Neural progenitor cell (in vitro differentiated cells): Measurements from ENCODE around the gene ARF3. TPM values are rescaled to one million over a fixed set of nuclear protein-coding genes. Genes with fewer than 3 reads are reported as not detected.
A peak's percentile ranks its signal among the peaks of the same experiment; 100 is the strongest.

Experiments used
- DNase-seq: peaks from one replicate; pipeline ENCODE4 v3.0.0-alpha.2; 2016; ENCODE audit warnings: low spot score
- H2AFZ ChIP-seq: fragments of 200-600 bp; sonication (generic); replicated peaks from 2 replicates; pipeline ENCODE4 v1.6.1; 2016; ENCODE audit warnings: antibody characterized with exemption
- H3F3A ChIP-seq: fragments of 200-600 bp; sonication (generic); 2 replicates; pipeline ENCODE4 v1.6.1; 2016; ENCODE audit warnings: antibody characterized with exemption, low read depth
- H3K27ac ChIP-seq: fragments of 200-600 bp; sonication (generic); 2 replicates; pipeline ENCODE4 v1.5.1; 2016; ENCODE audit warnings: mild to moderate bottlenecking
- H3K27me3 ChIP-seq: fragments of 200-600 bp; sonication (generic); 2 replicates; pipeline ENCODE4 v1.6.1; 2016; ENCODE audit warnings: mild to moderate bottlenecking, moderate library complexity
- H3K36me3 ChIP-seq: fragments of 200-600 bp; sonication (generic); 2 replicates; pipeline ENCODE4 v1.5.1; 2016
- H3K4me1 ChIP-seq: fragments of 200-600 bp; sonication (generic); 2 replicates; pipeline ENCODE4 v1.6.1; 2016; ENCODE audit warnings: mixed run types
- H3K4me2 ChIP-seq: fragments of 200-600 bp; sonication (generic); 2 replicates; pipeline ENCODE4 v1.6.1; 2016
- H3K4me3 ChIP-seq: fragments of 200-600 bp; sonication (generic); 2 replicates; pipeline ENCODE4 v1.5.1; 2016
- H3K79me2 ChIP-seq: fragments of 200-600 bp; sonication (generic); 2 replicates; pipeline ENCODE4 v1.6.1; 2016; ENCODE audit warnings: low read depth
- H3K9ac ChIP-seq: fragments of 200-600 bp; sonication (generic); 2 replicates; pipeline ENCODE4 v1.6.1; 2016
- H3K9me3 ChIP-seq: fragments of 200-600 bp; sonication (generic); 2 replicates; pipeline ENCODE4 v1.5.1; 2016; ENCODE audit warnings: low read depth
- H4K20me1 ChIP-seq: fragments of 200-600 bp; sonication (generic); 2 replicates; pipeline ENCODE4 v1.6.1; 2016; ENCODE audit warnings: low read depth
- H3K27ac Mint-ChIP-seq: 3 replicates; pipeline ENCODE4 v1.8.0; 2021; ENCODE audit warnings: mixed read lengths
- H3K27me3 Mint-ChIP-seq: 2 replicates; pipeline ENCODE4 v1.8.0; 2022; ENCODE audit warnings: low read depth, mild to moderate bottlenecking, inconsistent platforms, moderate library complexity, mixed read lengths; ENCODE audit not compliant: insufficient read depth
- H3K36me3 Mint-ChIP-seq: 3 replicates; pipeline ENCODE4 v1.8.0; 2021; ENCODE audit warnings: mixed read lengths
- H3K4me1 Mint-ChIP-seq: 3 replicates; pipeline ENCODE4 v1.8.0; 2021; ENCODE audit warnings: mixed read lengths
- H3K4me3 Mint-ChIP-seq: 3 replicates; pipeline ENCODE4 v1.8.0; 2021; ENCODE audit warnings: mild to moderate bottlenecking, moderate library complexity, mixed read lengths
- H3K9me3 Mint-ChIP-seq: 3 replicates; pipeline ENCODE4 v1.8.0; 2020; ENCODE audit warnings: mixed read lengths
- EZH2 ChIP-seq: fragments of 200-600 bp; sonication (generic); IDR thresholded peaks from 2 replicates; pipeline ENCODE4 v1.6.1; 2017; ENCODE audit warnings: antibody characterized with exemption, mild to moderate bottlenecking, moderate library complexity
- EZH2phosphoT487 ChIP-seq: fragments of 200-600 bp; sonication (generic); IDR thresholded peaks from 2 replicates; pipeline ENCODE4 v1.6.1; 2017; ENCODE audit warnings: antibody characterized with exemption
- total RNA-seq: library from RNA; depleted of rRNA; stranded (reverse); fragments of >200 nt; gene quantifications from 2 replicates; pipeline ENCODE4 v1.2.3, GENCODE V29; 2015; ENCODE audit warnings: low replicate concordance
- TF ChIP-seq, protein P1 (sequence below): fragments of 200-600 bp; sonication (generic); IDR thresholded peaks from 2 replicates; pipeline ENCODE4 v1.5.1; 2017; ENCODE audit warnings: antibody characterized with exemption, mild to moderate bottlenecking

Gene ARF3
- total RNA-seq, 1 donor from 2014 or later: 84.1 TPM

DNA sequence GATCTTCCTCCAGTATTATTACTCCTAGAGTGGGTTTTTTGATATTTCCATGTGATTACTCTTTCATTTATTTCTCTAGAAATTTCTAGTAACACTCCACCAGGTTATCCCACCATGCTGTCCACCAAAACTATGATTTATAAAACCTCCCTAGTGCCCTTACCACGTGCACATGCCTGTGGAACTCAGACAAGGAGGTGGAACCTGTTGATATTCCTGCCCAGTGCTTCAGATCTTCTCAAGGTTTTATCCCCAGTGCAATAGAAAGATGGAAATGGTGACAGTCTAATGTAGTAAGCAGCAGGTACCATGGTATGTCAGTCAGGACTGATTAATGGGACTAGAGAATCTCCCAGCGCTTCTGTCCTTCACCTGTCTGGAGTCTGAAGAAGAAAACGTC is 3.5 kb upstream of the ARF3 start:
- Histone ChIP-seq H3K27ac (no peak overlapping the region), H4K20me1 (peaks cover 4% of the 10 kb centered on the region), H3K27me3 (no peaks in the 10 kb centered on the region), H3K4me2 (no peak overlapping the region), H3K4me1 (peaks cover 5% of the 10 kb centered on the region), H3F3A (peaks cover 30% of the 10 kb centered on the region), H3K79me2 (peaks cover 11% of the 10 kb centered on the region), H2AFZ (no peak overlapping the region), H3K4me3 (no peak overlapping the region), H3K36me3 (no peaks in the 10 kb centered on the region), H3K9ac (no peak overlapping the region), H3K9me3 (no peaks in the 10 kb centered on the region)
- H3K36me3 Mint-ChIP-seq: no peaks in the 10 kb centered on the region
- peaks cover 19% of the 10 kb centered on the region for H3K4me1 Mint-ChIP-seq
- TF ChIP-seq EZH2: no peak
- no peak for TF ChIP-seq EZH2phosphoT487
- TF ChIP-seq, protein P1, sequence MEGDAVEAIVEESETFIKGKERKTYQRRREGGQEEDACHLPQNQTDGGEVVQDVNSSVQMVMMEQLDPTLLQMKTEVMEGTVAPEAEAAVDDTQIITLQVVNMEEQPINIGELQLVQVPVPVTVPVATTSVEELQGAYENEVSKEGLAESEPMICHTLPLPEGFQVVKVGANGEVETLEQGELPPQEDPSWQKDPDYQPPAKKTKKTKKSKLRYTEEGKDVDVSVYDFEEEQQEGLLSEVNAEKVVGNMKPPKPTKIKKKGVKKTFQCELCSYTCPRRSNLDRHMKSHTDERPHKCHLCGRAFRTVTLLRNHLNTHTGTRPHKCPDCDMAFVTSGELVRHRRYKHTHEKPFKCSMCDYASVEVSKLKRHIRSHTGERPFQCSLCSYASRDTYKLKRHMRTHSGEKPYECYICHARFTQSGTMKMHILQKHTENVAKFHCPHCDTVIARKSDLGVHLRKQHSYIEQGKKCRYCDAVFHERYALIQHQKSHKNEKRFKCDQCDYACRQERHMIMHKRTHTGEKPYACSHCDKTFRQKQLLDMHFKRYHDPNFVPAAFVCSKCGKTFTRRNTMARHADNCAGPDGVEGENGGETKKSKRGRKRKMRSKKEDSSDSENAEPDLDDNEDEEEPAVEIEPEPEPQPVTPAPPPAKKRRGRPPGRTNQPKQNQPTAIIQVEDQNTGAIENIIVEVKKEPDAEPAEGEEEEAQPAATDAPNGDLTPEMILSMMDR: no peak
- H3K4me3 Mint-ChIP-seq: peak overlapping the region; percentile 17
- H3K27ac Mint-ChIP-seq: peak overlapping the region; percentile 17
- no peaks in the 10 kb centered on the region for H3K9me3 Mint-ChIP-seq
- no peak for DNase-seq
- H3K27me3 Mint-ChIP-seq: peaks cover 17% of the 10 kb centered on the region

DNA sequence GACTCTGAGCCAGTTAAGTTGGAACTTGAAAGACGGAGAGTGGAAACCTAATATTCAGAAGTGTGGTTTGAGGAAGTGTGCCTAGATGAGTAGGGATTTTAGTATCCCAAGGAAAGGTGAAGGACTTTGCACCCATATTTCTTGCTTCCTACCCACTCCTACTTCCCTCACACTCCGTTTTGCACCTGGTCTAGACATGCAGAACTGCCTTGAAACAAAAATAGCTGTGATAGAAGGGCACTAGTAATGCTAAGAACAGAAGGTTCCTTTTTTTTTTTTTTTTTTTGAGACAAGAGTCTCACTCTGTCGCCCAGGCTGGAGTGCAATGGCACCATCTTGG is 732 bp upstream of the ARF3 start:
- peaks cover 16% of the 10 kb centered on the region for H3K4me1 ChIP-seq
- H3K9me3 ChIP-seq: no peaks in the 10 kb centered on the region
- H2AFZ ChIP-seq: peak overlapping the region; percentile 89
- H3K4me1 Mint-ChIP-seq: peaks cover 22% of the 10 kb centered on the region
- H3K4me3 Mint-ChIP-seq: peak overlapping the region; percentile 99
- H3K9ac ChIP-seq: no peak overlapping the region
- H3K4me3 ChIP-seq: peak overlapping the region; percentile 85
- peaks cover 5% of the 10 kb centered on the region for H3K36me3 Mint-ChIP-seq
- H3K9me3 Mint-ChIP-seq: no peaks in the 10 kb centered on the region
- peaks cover 4% of the 10 kb centered on the region for H3K27me3 Mint-ChIP-seq
- peaks cover 32% of the 10 kb centered on the region for H4K20me1 ChIP-seq
- TF ChIP-seq, protein P1: no peak
- TF ChIP-seq EZH2 (no peak), EZH2phosphoT487 (no peak)
- H3K36me3 ChIP-seq: no peaks in the 10 kb centered on the region
- no peak for DNase-seq
- H3F3A ChIP-seq: peaks cover 30% of the 10 kb centered on the region
- no peaks in the 10 kb centered on the region for H3K27me3 ChIP-seq
- H3K4me2 ChIP-seq: peak overlapping the region; percentile 84
- peak overlapping the region; percentile 48 for H3K27ac ChIP-seq
- H3K79me2 ChIP-seq: peaks cover 39% of the 10 kb centered on the region
- peak overlapping the region; percentile 31 for H3K27ac Mint-ChIP-seq

DNA sequence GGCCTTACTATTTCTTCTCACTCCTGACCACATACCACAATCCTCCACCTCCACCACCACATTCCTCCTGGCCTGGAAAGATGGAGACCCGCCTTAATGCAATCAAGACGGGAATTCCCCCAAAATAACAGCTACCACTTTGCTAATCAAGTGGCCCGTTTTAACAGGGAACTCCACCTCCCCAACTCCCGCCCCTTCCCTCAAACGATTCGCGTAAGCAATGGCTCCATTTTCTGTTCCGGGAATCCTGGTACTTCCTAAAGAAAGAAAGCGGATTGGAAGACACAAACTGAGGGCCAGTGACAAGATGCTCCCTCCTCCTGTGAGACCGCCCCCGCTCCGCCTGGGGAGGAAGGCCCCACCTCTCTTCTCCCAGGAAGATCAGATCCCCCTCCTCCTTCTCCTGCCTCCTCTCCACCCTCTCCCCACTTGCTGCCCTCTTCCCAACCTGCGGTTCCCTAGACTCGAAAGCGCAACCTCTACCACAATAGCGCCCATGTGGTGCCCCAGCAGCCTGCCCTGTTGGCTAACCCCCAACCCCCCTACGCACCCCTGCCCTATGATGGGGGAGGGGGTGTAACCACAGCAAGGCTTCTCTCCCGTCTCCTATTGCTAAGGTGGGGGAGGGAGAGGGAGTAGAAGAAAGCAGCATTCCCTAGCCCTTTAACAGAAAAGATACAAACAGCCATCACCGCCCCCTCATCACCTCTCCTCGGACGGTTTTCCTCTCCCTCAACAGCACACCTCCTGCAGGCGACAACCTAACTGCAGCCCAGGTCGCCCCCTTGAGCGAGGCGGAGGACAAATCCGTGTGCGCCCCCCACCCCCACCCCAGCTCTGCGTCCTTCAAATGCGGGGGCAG is 777 bp downstream of the ARF3 start:
- H3K27ac Mint-ChIP-seq: peak overlapping the region; percentile 72
- no peak overlapping the region for H2AFZ ChIP-seq
- no peaks in the 10 kb centered on the region for H3K9me3 ChIP-seq
- peaks cover 30% of the 10 kb centered on the region for H3F3A ChIP-seq
- no peaks in the 10 kb centered on the region for H3K9me3 Mint-ChIP-seq
- peak overlapping the region; percentile 84 for H3K4me2 ChIP-seq
- peaks cover 12% of the 10 kb centered on the region for H3K36me3 Mint-ChIP-seq
- TF ChIP-seq, protein P1: peak; percentile 41
- TF ChIP-seq EZH2: no peak
- H3K4me1 Mint-ChIP-seq: peaks cover 22% of the 10 kb centered on the region
- peaks cover 47% of the 10 kb centered on the region for H4K20me1 ChIP-seq
- no peaks in the 10 kb centered on the region for H3K36me3 ChIP-seq
- peak; percentile 95 for DNase-seq
- peak overlapping the region; percentile 68 for H3K27ac ChIP-seq
- H3K79me2 ChIP-seq: peaks cover 54% of the 10 kb centered on the region
- peaks cover 4% of the 10 kb centered on the region for H3K27me3 Mint-ChIP-seq
- peak overlapping the region; percentile 51 for H3K9ac ChIP-seq
- peak overlapping the region; percentile 85 for H3K4me3 ChIP-seq
- H3K4me1 ChIP-seq: peaks cover 16% of the 10 kb centered on the region
- H3K27me3 ChIP-seq: no peaks in the 10 kb centered on the region
- peak overlapping the region; percentile 99 for H3K4me3 Mint-ChIP-seq
